K562 treated with DMSO at 1 percent for 4 hours (cell line): ENCODE measurements around the gene FADS2. TPM values are rescaled to one million over a fixed set of nuclear protein-coding genes. Genes with fewer than 3 reads are reported as not detected.

Experiments
- total RNA-seq: library from RNA; unstranded; fragments of 300-600 nt; gene quantifications from 2 replicates; pipeline ENCODE4 v1.2.3, GENCODE V29; 2022; ENCODE audit not compliant: insufficient read depth

Gene FADS2
- total RNA-seq, result 10.4 and 12.6 TPM in 2 replicates

DNA sequence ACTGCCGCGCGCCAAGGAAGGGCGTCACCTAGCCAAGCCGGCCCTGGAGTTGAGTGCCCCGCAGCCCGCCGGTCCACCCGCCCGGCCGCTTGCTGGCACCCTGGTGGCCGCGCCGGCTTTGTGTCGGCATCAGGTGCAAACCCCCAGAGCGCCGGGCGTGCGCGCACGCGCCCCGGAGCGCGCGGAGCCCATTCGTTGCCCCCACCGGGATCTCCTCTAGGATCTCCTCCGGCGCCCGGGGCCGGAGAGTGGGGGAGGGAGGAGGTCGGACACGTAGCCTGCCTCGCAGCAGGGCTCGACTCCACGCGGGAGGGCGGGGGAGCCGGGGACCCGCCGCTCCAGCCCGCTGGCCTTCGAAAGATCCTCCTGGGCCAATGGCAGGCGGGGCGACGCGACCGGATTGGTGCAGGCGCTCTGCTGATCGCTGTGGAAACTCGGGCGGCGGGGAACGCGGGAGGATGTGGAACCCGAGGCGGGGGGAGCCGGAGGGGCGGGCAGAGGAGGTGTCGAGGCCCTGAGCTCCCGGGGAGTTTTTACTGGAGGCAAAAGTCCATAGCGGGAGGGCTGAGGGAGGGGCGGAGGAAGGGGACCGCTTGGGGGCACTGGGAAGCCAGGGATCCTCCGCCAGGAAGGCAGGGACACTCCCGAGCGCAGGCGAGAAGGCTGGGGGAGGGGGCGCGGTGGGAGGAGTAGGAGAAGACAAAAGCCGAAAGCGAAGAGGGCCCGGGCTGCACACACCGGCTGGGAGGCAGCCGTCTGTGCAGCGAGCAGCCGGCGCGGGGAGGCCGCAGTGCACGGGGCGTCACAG, at the start of gene FADS2:
TSS of gene FADS2 (plus strand) at position 730 of the 808 bp plus-strand sequence. CDS start 91 bp downstream, outside the sequence.

DNA sequence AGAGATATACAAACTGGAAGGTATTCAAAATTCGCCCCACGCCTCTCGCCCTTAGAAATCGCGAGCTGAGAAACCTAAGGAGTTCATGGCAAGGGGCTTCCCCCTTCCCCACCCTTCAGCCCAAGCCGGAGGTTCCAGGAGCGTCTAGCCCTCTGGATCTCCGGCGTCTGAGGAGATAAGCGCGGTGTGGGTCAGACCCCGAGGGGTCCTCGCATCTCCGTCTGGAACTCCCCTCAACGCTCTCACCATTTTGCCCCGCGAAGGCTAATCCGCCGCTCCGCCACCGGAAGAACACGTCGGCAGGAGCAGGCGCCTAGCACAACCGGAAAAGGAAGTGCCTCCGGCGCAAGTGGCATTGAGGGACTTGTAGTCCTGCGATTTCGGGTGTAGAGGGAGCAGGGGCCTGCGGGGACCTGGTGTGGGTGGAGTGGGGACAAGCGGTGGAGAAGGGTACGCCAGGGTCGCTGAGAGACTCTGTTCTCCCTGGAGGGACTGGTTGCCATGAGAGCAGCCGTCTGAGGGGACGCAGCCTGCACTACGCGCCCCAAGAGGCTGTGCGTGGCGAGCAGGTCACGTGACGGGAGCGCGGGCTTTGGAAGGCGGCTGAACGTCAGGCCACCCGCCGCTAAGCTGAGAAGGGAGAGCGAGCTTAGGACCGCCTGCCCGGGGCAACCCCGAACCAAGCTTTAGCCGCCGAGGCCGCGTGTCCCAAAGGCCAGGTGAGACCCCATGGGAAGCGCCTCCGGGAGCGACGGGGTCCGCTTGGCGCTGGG, 35.6 kb upstream of the FADS2 start, which contains the start of the genes FEN1 and TMEM258:
TSS of gene FEN1 (plus strand) at position 602 of the 773 bp plus-strand sequence. CDS start 2,451 bp downstream, outside the sequence.
TSS of gene TMEM258 (minus strand) at position 290 of the 773 bp plus-strand sequence. CDS start at position 249, 41 bp downstream.

DNA sequence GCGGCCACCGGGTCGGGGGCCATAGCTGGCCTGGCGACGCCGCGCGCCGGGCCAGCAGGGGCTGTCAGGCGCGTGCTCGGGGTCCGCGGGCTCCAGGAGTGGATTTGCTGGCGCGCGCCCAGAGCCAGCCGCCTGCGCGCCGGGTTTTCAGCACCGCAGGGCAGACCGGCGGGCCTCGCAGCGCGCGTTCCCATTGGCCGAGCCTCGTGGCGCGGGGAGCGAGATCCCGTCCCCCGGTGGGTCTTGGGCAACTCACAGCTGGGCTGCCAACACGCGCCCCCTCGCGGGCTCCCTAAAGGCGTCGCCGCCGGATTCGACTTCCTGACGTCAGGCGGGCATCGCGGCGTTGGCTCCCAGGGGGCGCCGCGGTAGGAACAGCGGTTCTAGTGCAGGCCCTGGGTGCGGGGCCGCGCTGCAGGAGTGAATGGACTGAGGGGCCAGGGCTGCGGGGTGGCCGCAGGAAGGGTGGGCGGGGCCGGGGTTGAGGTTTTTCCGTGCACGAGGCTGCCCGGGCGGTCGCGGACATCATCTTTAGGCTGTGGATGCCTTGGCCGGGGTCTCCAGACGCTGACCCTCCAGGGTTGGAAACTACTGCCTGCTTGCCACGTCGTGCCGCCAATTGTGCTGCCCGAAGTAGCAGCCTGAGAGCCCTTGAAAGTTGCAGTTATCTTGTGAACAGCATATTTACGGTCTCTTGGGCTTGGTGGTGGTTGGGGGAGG, 11.2 kb upstream of the FADS2 start, which contains the start of gene FADS1:
TSS of gene FADS1 (minus strand) at position 268 of the 720 bp plus-strand sequence. CDS start at position 194, 74 bp downstream.

DNA sequence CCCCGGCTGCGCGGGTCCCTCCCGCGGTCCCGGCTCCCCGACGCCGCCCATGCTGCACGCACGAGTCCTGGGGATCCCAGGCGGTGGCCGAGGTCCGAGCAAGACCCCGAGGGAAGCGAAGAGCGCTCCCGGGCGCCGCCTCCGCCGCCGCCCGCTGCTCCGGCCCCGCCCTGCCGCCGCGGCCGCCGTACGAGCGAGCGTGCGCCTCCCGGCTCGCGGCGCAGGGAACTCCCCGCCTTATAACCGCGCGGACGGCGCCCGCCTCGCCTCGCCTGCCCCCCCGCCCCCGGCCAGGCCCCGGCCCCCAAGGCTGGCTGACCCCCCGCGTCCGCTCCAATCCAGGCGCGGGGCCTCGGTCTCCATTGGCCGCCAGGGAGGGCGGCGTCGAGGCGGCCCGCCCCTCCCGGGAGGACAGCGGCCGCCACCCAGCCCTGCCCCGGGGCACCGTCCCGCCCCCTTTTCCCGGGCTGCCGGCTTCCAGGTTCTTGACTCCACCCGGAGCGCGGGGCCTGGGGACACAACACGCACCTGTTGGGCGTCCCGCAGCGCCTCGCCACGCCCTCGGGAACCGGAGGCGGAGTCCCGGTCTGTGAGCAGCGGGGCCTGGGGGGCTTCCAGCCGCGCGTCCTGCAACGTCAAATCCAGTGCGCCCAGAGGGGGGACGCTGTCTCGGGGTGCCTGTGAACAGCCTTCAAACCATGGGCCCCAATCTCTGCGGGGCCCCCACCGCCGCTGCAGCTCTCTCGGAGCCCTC, 63.4 kb downstream of the FADS2 start, which contains the start of gene FADS3:
TSS of gene FADS3 (minus strand) at position 215 of the 754 bp plus-strand sequence. CDS start at position 51, 164 bp downstream.

Other genes with a start within 250 kb of the FADS2 start
- not detected in 2 replicates for gene SYT7, start 247.2 kb upstream of the FADS2 start, total RNA-seq
- gene DAGLA, start 147.9 kb upstream of the FADS2 start, total RNA-seq, result 0.20 TPM in 1 of 2 replicates, not detected in the other
- gene MYRF, start 75.7 kb upstream of the FADS2 start, total RNA-seq, result 19.9 and 26.3 TPM in 2 replicates
- 310 and 382 TPM in 2 replicates for gene TMEM258, start 35.7 kb upstream of the FADS2 start, total RNA-seq
- gene FEN1, start 35.4 kb upstream of the FADS2 start, total RNA-seq, result 127 and 138 TPM in 2 replicates
- gene FADS1, start 11.3 kb upstream of the FADS2 start, total RNA-seq, result 82.8 and 89.3 TPM in 2 replicates
- 43.0 and 55.4 TPM in 2 replicates for gene FADS3, start 63.2 kb downstream of the FADS2 start, total RNA-seq
- 8.9 and 9.2 TPM in 2 replicates for gene RAB3IL1, start 89.3 kb downstream of the FADS2 start, total RNA-seq
- gene BEST1, start 122.1 kb downstream of the FADS2 start, total RNA-seq, result 8.4 and 9.2 TPM in 2 replicates
- gene FTH1, start 139.3 kb downstream of the FADS2 start, total RNA-seq, result 4,720 and 5,057 TPM in 2 replicates